HepG2 (cell line): ENCODE measurements around the gene ATP13A3. TPM values are rescaled to one million over a fixed set of nuclear protein-coding genes. Genes with fewer than 3 reads are reported as not detected.

Source experiments
- ATAC-seq: fragments of 200-7000 bp; cut with Tn5 transposase; 3 replicates; pipeline ENCODE4 v1.9.1; 2020; ENCODE audit warnings: mild to moderate bottlenecking, moderate library complexity
- BruUV-seq: library from RNA; stranded (reverse); fragments of 400-500 nt; replicated peaks from 2 replicates; lab custom pipeline; 2021; lab: Mats Ljungman, UMichigan
- CTCF ChIA-PET: fragments of 300-600 bp; formaldehyde crosslinking; extraction: SDS; loops from one replicate; lab custom pipeline; 2021; ENCODE audit warnings: low total read pairs, inconsistent platforms, low intra/inter-chr PET ratio; lab: Yijun Ruan, JAX
- POLR2A ChIA-PET: fragments of 350-600 bp; sonication (Branson Sonifier 250); formaldehyde crosslinking; loops from one replicate; lab custom pipeline; 2020; ENCODE audit warnings: antibody characterized with exemption, inconsistent platforms; lab: Yijun Ruan, JAX
- DNase-seq: peaks from one replicate; pipeline ENCODE4 v3.0.0-alpha.2; 2015; ENCODE audit warnings: low spot score
- FAIRE-seq: peaks from 3 replicates; lab custom pipeline; 2011; peaks lifted over from hg19 to GRCh38; lab: Jason Lieb, UNC
- H2AFZ ChIP-seq: one replicate; pipeline ENCODE4 v1.6.1; 2011; ENCODE audit warnings: low read length, inconsistent platforms
- H3K27ac ChIP-seq: fragments of 300-600 bp; 3 replicates; pipeline ENCODE4 v1.8.0; 2011; ENCODE audit warnings: mixed run types, mild to moderate bottlenecking, mixed read lengths, low read length, inconsistent platforms; ENCODE audit not compliant: insufficient read depth; ENCODE audit errors: extremely low read length
- H3K27me3 ChIP-seq, 2 experiments: fragments of 200-600 bp in 1 of 2; 2 replicates in 1 of 2; 3 replicates in 1 of 2; pipeline versions ENCODE4 v1.6.0 to v1.8.0; 2011; ENCODE audit warnings: low read length in 2 of 2, mild to moderate bottlenecking in 2 of 2, moderate library complexity in 2 of 2, inconsistent platforms in 1 of 2; ENCODE audit not compliant: insufficient read depth in 2 of 2, control insufficient read depth in 1 of 2
- H3K36me3 ChIP-seq, 2 experiments: fragments of 200-600 bp in 1 of 2; replicated peaks in 1 of 2; 2 replicates in 1 of 2; 3 replicates in 1 of 2; pipeline versions ENCODE4 v1.5.1 to v1.8.0; 2011; ENCODE audit warnings: low read length in 2 of 2, inconsistent platforms in 1 of 2; ENCODE audit not compliant: insufficient read depth in 2 of 2, control insufficient read depth in 1 of 2
- H3K4me1 ChIP-seq: 2 replicates; pipeline ENCODE4 v1.5.1; 2012; ENCODE audit warnings: low read length, inconsistent platforms; ENCODE audit not compliant: insufficient read depth
- H3K4me2 ChIP-seq: 2 replicates; pipeline ENCODE4 v1.6.0; 2011; ENCODE audit warnings: low read depth, low read length, inconsistent platforms
- H3K4me3 ChIP-seq, 3 experiments: fragments of 200-600 bp in 1 of 3; sonication (generic), shearing (Covaris generic) in 1 of 3; replicated peaks in 1 of 3; 2 replicates each; pipeline ENCODE4 v1.5.1; 2011 to 2016; ENCODE audit warnings: low read length in 3 of 3, inconsistent platforms in 2 of 3, low read depth in 2 of 3, mild to moderate bottlenecking in 2 of 3, control low read depth in 1 of 3, mixed read lengths in 1 of 3; ENCODE audit not compliant: insufficient read depth in 1 of 3
- H3K79me2 ChIP-seq: one replicate; pipeline ENCODE4 v1.6.1; 2011; ENCODE audit warnings: low read length, inconsistent platforms; ENCODE audit not compliant: insufficient read depth
- H3K9ac ChIP-seq: 2 replicates; pipeline ENCODE4 v1.6.0; 2011; ENCODE audit warnings: mild to moderate bottlenecking, low read depth, low read length, inconsistent platforms; ENCODE audit not compliant: insufficient read depth
- H3K9me3 ChIP-seq: 2 replicates; pipeline ENCODE4 v1.5.1; 2012; ENCODE audit warnings: mild to moderate bottlenecking, low read length
- H4K20me1 ChIP-seq: 2 replicates; pipeline ENCODE4 v1.6.0; 2011; ENCODE audit warnings: inconsistent platforms, mild to moderate bottlenecking, low read length, moderate library complexity; ENCODE audit not compliant: insufficient read depth
- CREB1 ChIP-seq, 2 experiments: fragments of 450-650 bp in 1 of 2; IDR thresholded peaks; 2 replicates each; pipeline ENCODE4 v1.6.1; 2016 to 2017; ENCODE audit warnings: control low read depth in 1 of 2, mild to moderate bottlenecking in 1 of 2, missing compliant biosample characterization in 1 of 2, missing genetic modification characterization in 1 of 2
- KDM2A ChIP-seq: sonication (generic); formaldehyde crosslinking; IDR thresholded peaks from 2 replicates; pipeline ENCODE4 v1.4.0; 2020; ENCODE audit warnings: low read depth, missing genetic modification reagents, borderline replicate concordance
- KDM4B ChIP-seq: sonication (generic); formaldehyde crosslinking; IDR thresholded peaks from 2 replicates; pipeline ENCODE4 v1.4.0; 2020; ENCODE audit warnings: missing genetic modification reagents
- MAFF ChIP-seq: IDR thresholded peaks from 2 replicates; pipeline ENCODE4 v1.6.1; 2011; ENCODE audit warnings: low read depth, low read length, improper control_type of control experiment
- MAFK ChIP-seq, 2 experiments: IDR thresholded peaks in 1 of 2; conservative IDR thresholded peaks in 1 of 2; 2 replicates each; pipeline ENCODE4 v1.6.1; 2011; ENCODE audit warnings: improper control_type of control experiment in 2 of 2, low read length in 2 of 2
- NFAT5 ChIP-seq: sonication (generic); formaldehyde crosslinking; IDR thresholded peaks from 2 replicates; pipeline ENCODE4 v1.4.0; 2020; ENCODE audit warnings: missing genetic modification reagents
- NFE2L2 ChIP-seq: fragments of 150-350 bp; IDR thresholded peaks from 2 replicates; pipeline ENCODE4 v1.6.1; 2014; ENCODE audit warnings: low read length
- NFIB ChIP-seq: sonication (generic); formaldehyde crosslinking; IDR thresholded peaks from 2 replicates; pipeline ENCODE4 v1.9.0; 2021; ENCODE audit warnings: missing genetic modification reagents, mild to moderate bottlenecking, borderline replicate concordance
- RAD21 ChIP-seq: fragments of 450-650 bp; formaldehyde crosslinking; IDR thresholded peaks from 2 replicates; pipeline ENCODE4 v1.5.0; 2020; ENCODE audit warnings: mild to moderate bottlenecking
- RFX1 ChIP-seq: fragments of 450-650 bp; IDR thresholded peaks from 2 replicates; pipeline ENCODE4 v1.6.1; 2017
- ZBTB10 ChIP-seq: sonication (generic); formaldehyde crosslinking; IDR thresholded peaks from 2 replicates; pipeline ENCODE4 v1.4.0; 2020; ENCODE audit warnings: missing genetic modification reagents, borderline replicate concordance
- ZBTB37 ChIP-seq: sonication (generic); formaldehyde crosslinking; IDR thresholded peaks from 2 replicates; pipeline ENCODE4 v1.4.0; 2020; ENCODE audit warnings: mild to moderate bottlenecking, missing genetic modification reagents
- ZFP1 ChIP-seq: IDR thresholded peaks from 2 replicates; pipeline ENCODE4 v1.6.1; 2016
- ZNF432 ChIP-seq: sonication (generic); formaldehyde crosslinking; IDR thresholded peaks from 2 replicates; pipeline ENCODE4 v1.5.0; 2020; ENCODE audit warnings: missing genetic modification reagents, mild to moderate bottlenecking, borderline replicate concordance
- WGBS: methylation state at CpG from one replicate; pipeline ENCODE4 v1.1.6; 2017; ENCODE audit warnings: low lambda C conversion rate; 5-methylcytosine and 5-hydroxymethylcytosine counted together
- in situ Hi-C: cut with HindIII; loops from 2 replicates; pipeline ENCODE4 v1.10.0; 2017; ENCODE audit warnings: low pct_unique_long_range_greater_than_20kb; ENCODE audit not compliant: extremely low pct_ligation_motif_present
- intact Hi-C: fragments of 100-400 bp; cut with micrococcal nuclease; formaldehyde crosslinking; loops from one replicate; pipeline ENCODE4 v1.10.0; 2022; ENCODE audit not compliant: unreplicated experiment
- polyA plus RNA-seq, 8 experiments: library from polyadenylated mRNA; depleted of rRNA in 3 of 8; stranded (reverse) in 7 of 8; unstranded in 1 of 8; fragments of >200 nt; fragmentation: Illumina TruSeq in 4 of 8; extraction: Trizol in 4 of 8; gene quantifications; 2 replicates each; pipeline versions ENCODE4 v1.2.1 to v1.2.3, GENCODE V29; 2011 to 2016; ENCODE audit warnings: low read depth in 4 of 8, missing spikeins in 1 of 8, mixed read lengths in 1 of 8; ENCODE audit not compliant: insufficient read depth in 1 of 8
- total RNA-seq, 5 experiments: library from RNA; depleted of rRNA; stranded (reverse); fragments of >200 nt; fragmentation: Illumina TruSeq; extraction: Trizol; gene quantifications; 2 replicates each; pipeline ENCODE4 v1.2.3, GENCODE V29; 2016; ENCODE audit warnings: low read depth in 1 of 5

The ATP13A3 gene
- total and polyA plus RNA-seq, 2 of the 13 experiments (the other 11 are each of a cell fraction or from before 2014, with no cell fraction given) = 44.9 to 80.8 TPM

- no TSS peak for BruUV-seq
- WGBS = 78% methylated on average over 7 of the region's 7 CpGs
- H3K4me2 ChIP-seq = peak overlapping the region; percentile 32; the same call in 1 of the 2 replicates
- no peak for ATAC-seq
- FAIRE-seq = no peak
- POLR2A ChIA-PET = no interaction called here
- peaks cover 13% of the 10 kb centered on the region for H3K79me2 ChIP-seq
- intact Hi-C loops = loop anchor here (5.0 kb wide), 2 partner anchors 32 to 82 kb away; no protein-coding TSS in a partner anchor
- peaks cover 62% of the 10 kb centered on the region for H3K4me1 ChIP-seq
- H3K36me3 ChIP-seq = no peaks in the 10 kb centered on the region
- H4K20me1 ChIP-seq = peaks cover 6% of the 10 kb centered on the region; the same call in 1 of the 2 replicates
- no peak overlapping the region for H3K9ac ChIP-seq
- no peak overlapping the region for H3K4me3 ChIP-seq
- no peak overlapping the region for H3K27ac ChIP-seq
- CTCF ChIA-PET = no interaction called here
- peaks cover 0 to 1% of the 10 kb centered on the region in 2 experiments; a peak in 3 of 5 replicates for H3K27me3 ChIP-seq
- no peak for DNase-seq
- H3K9me3 ChIP-seq = no peaks in the 10 kb centered on the region
- in situ Hi-C loops = no loop called here
- peak overlapping the region; percentile 57 for H2AFZ ChIP-seq
- no peak for TF ChIP-seq KDM4B (CRISPR knock-in tag)
- TF ChIP-seq KDM2A (CRISPR knock-in tag) = no peak
- no peak for TF ChIP-seq ZBTB37 (CRISPR knock-in tag)
- TF ChIP-seq NFAT5 (CRISPR knock-in tag) = no peak
- peak; percentile 76 for TF ChIP-seq MAFF
- TF ChIP-seq RFX1 = no peak
- peak; percentile 82 for TF ChIP-seq NFE2L2
- peak; percentile 88 for TF ChIP-seq CREB1 (IDR thresholded peaks at IDR 0.05)
- TF ChIP-seq CREB1 (CRISPR knock-in tag; IDR thresholded peaks at IDR 0.05) = no peak
- TF ChIP-seq ZBTB10 (CRISPR knock-in tag) = no peak
- no peak for TF ChIP-seq ZFP1 (CRISPR knock-in tag)
- no peak for TF ChIP-seq RAD21 (CRISPR knock-in tag)
- TF ChIP-seq MAFK (conservative IDR thresholded peaks at IDR 0.05 in 1 of 2, IDR thresholded peaks at IDR 0.05 in 1 of 2; ENCODE audit: low read length in 2 of 2) = peak; percentile 78 to 82
- TF ChIP-seq NFIB = no peak
- TF ChIP-seq ZNF432 (CRISPR knock-in tag) = no peak
Measured at GRCh38 chr3:194489736-194490612, 3.2 kb upstream of the ATP13A3 start.
